ENCODE measurements around the gene MTHFD1L. TPM values are rescaled to one million over a fixed set of nuclear protein-coding genes. Genes with fewer than 3 reads are reported as not detected.

The MTHFD1L gene
- total and polyA plus RNA-seq, 2 of the 4 experiments (the other 2 are of a cell fraction), result 43.5 to 53.2 TPM

GRCh38 chr6:150840185-150840584 lies 25.3 kb upstream of the MTHFD1L start:
- POLR2A ChIA-PET (ENCODE audit: unreplicated experiment), result no interaction called here
- Histone ChIP-seq H3K9me3 (ENCODE audit: control insufficient read depth, insufficient read depth, low read length) (no peaks in the 10 kb centered on the region), H2AK5ac (ENCODE audit: low read depth, low read length) (no peak overlapping the region), H3K36me3 (ENCODE audit: control insufficient read depth, insufficient read depth, low read length) (peaks cover 7% of the 10 kb centered on the region), H3K18ac (ENCODE audit: low read depth, low read length) (no peak overlapping the region), H3K4me2 (ENCODE audit: low read depth, low read length) (no peak overlapping the region), H2BK120ac (ENCODE audit: low read depth, low read length) (no peak overlapping the region), H4K20me1 (ENCODE audit: insufficient read depth, low read length) (peaks cover 3% of the 10 kb centered on the region; the same call in 1 of the 2 replicates), H3K9ac (ENCODE audit: low read depth, low read length) (no peak overlapping the region), H2AK9ac (replicated peaks; ENCODE audit: low read depth, low read length, poor library complexity) (no peak overlapping the region), H3K27me3 (ENCODE audit: control insufficient read depth, insufficient read depth, low read length) (no peaks in the 10 kb centered on the region), H3K9me1 (ENCODE audit: insufficient read depth, low read length) (no peaks in the 10 kb centered on the region), H3K14ac (replicated peaks; ENCODE audit: low read depth, low read length) (no peak overlapping the region), H3K4ac (ENCODE audit: low read depth, low read length) (no peak overlapping the region), H2AFZ (replicated peaks; ENCODE audit: low read length, poor library complexity) (no peak overlapping the region), H4K8ac (ENCODE audit: low read depth in 2 of 2, low read length in 2 of 2) (no peak overlapping the region), H3K79me1 (ENCODE audit: low read depth in 1 of 2, low read length in 2 of 2) (peaks cover 19 to 23% of the 10 kb centered on the region in 2 experiments), H3K4me1 (ENCODE audit: control insufficient read depth, insufficient read depth, low read length) (no peaks in the 10 kb centered on the region), H4K5ac (ENCODE audit: low read depth, low read length) (no peak overlapping the region), H4K91ac (ENCODE audit: insufficient read depth, low read depth, low read length) (no peak overlapping the region), H3K23ac (ENCODE audit: low read depth, low read length) (no peak overlapping the region), H2BK5ac (ENCODE audit: low read depth, low read length, poor library complexity, severe bottlenecking) (no peak overlapping the region), H2BK15ac (ENCODE audit: low read depth, low read length) (no peak overlapping the region), H2BK20ac (ENCODE audit: low read depth, low read length) (no peak overlapping the region), H3K27ac (ENCODE audit: insufficient read depth, low read length) (no peak overlapping the region), H3K56ac (ENCODE audit: extremely low read depth, insufficient read depth, low read length) (no peak overlapping the region), H3K4me3 (ENCODE audit: insufficient read depth, low read depth, low read length) (no peak overlapping the region)
- in situ Hi-C loops (cut with MboI; ENCODE audit: low sequenced_read_pairs), result no loop called here
- no TSS peak for BruUV-seq (replicated peaks)
- intact Hi-C loops (cut with micrococcal nuclease), result no loop called here
- no peak for ATAC-seq (ENCODE audit: low read depth)
- peak; percentile 41 for DNase-seq
- CTCF ChIA-PET, result no interaction called here
- TF ChIP-seq POLR2A (IDR thresholded peaks at IDR 0.05; ENCODE audit: low read depth, low read length) (no peak), BHLHE40 (IDR thresholded peaks at IDR 0.05; ENCODE audit: low read depth, low read length) (no peak)
- dilution Hi-C loops (cut with HindIII; ENCODE audit: low sequenced_read_pairs, unreplicated experiment), result no loop called here
- WGBS, 2 experiments (ENCODE audit: extremely low coverage in 2 of 2, insufficient read length in 1 of 2), result no CpG with 5 or more reads among the region's 4 CpGs
